Activated T-helper 1 cell treated with anti-CD3 and anti-CD28 coated beads, Interleukin-12 subunit alpha, Interleukin-12 subunit beta, Interleukin-2, Interleukin-4 antibody, amounts not matched to agents 30 ng/mL and 10 ng/mL and 1 ng/mL, durations not matched to agents 14 hours and 24 hours and 36 hours (primary cell): ENCODE data around the gene LRRC17. TPM values are rescaled to one million over a fixed set of nuclear protein-coding genes. Genes with fewer than 3 reads are reported as not detected.

Source experiments
- DNase-seq: peaks from one replicate; pipeline ENCODE4 v3.0.0; 2021; ENCODE audit warnings: low spot score
- H3K27ac Mint-ChIP-seq: one replicate; pipeline ENCODE4 v1.8.0; 2021; ENCODE audit warnings: mild to moderate bottlenecking, mixed read lengths
- H3K27me3 Mint-ChIP-seq: one replicate; pipeline ENCODE4 v1.8.0; 2022; ENCODE audit warnings: mild to moderate bottlenecking, moderate library complexity, mixed read lengths; ENCODE audit not compliant: insufficient read depth
- H3K36me3 Mint-ChIP-seq: one replicate; pipeline ENCODE4 v1.8.0; 2021; ENCODE audit warnings: low read depth, mixed read lengths
- H3K4me1 Mint-ChIP-seq: one replicate; pipeline ENCODE4 v1.8.0; 2021; ENCODE audit warnings: low read depth, mixed read lengths
- H3K4me3 Mint-ChIP-seq: one replicate; pipeline ENCODE4 v1.8.0; 2021; ENCODE audit warnings: mild to moderate bottlenecking, moderate library complexity, mixed read lengths
- H3K9me3 Mint-ChIP-seq: one replicate; pipeline ENCODE4 v1.8.0; 2021; ENCODE audit warnings: mixed read lengths
- intact Hi-C: fragments of 100-400 bp; cut with micrococcal nuclease; formaldehyde crosslinking; loops from one replicate; pipeline ENCODE4 v1.15.1; 2024
- total RNA-seq: library from RNA; stranded (reverse); gene quantifications from 2 replicates; pipeline ENCODE4 v1.2.3, GENCODE V29; 2022

Gene LRRC17
- total RNA-seq, 1 donor from 2014 or later = not detected

GRCh38 chr7:102988631-102989560 is 76.1 kb downstream of the LRRC17 start:
- H3K4me1 Mint-ChIP-seq = peaks cover 7% of the 10 kb centered on the region
- H3K4me3 Mint-ChIP-seq = no peak overlapping the region
- H3K36me3 Mint-ChIP-seq = no peaks in the 10 kb centered on the region
- no peaks in the 10 kb centered on the region for H3K27me3 Mint-ChIP-seq
- H3K27ac Mint-ChIP-seq = no peak overlapping the region
- H3K9me3 Mint-ChIP-seq = no peaks in the 10 kb centered on the region
- intact Hi-C loops = loop anchor here (1.0 kb wide), 1 partner anchor 43 kb away; no protein-coding TSS in a partner anchor
- no peak for DNase-seq

DNA sequence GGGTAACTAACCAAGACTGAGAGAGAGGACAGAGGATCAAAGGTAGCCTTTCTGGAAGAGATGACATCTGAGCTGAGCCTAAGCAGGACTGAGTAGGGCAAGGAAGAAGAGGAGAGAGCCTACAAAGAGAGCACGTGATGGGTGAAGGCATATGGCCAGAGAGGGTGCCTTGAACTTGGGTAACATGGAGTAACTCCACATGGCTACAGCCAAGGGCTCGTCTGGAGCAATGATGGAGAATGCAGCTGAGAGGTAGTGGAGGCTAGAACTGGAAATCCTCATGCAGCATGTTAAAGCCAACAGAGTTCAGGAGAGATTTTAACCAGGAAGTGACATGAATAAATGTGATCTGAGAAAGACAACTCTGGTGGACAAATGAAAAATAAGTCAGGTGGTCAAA is 77.8 kb downstream of the LRRC17 start:
- Mint-ChIP-seq H3K4me1 (peaks cover 7% of the 10 kb centered on the region), H3K9me3 (no peaks in the 10 kb centered on the region), H3K27me3 (no peaks in the 10 kb centered on the region), H3K4me3 (no peak overlapping the region), H3K27ac (no peak overlapping the region), H3K36me3 (no peaks in the 10 kb centered on the region)
- intact Hi-C loops = no loop called here
- DNase-seq = no peak

DNA sequence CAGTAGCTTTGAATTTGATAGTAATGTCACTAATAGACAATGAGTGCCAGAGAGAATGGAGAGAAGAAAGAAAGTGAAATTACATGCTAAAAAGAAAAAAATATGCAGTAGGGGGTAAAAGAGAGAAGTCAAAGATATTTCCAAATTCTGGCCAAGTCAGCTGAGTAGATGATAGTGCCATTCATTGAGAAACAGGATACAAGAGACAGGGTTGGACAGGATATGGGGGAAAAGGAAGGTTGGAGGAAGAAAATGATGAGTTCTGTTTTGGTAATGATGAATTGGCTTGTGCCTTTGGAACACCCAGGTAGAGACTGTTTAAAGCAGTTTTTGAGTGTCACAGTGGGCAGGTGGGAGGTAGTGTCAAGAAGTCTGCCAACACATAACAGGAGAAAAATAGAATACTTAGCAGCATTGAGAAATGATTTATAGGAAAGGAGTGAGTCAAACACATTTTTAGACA is 78.3 kb downstream of the LRRC17 start:
- H3K4me1 Mint-ChIP-seq = peaks cover 7% of the 10 kb centered on the region
- no peaks in the 10 kb centered on the region for H3K27me3 Mint-ChIP-seq
- no peaks in the 10 kb centered on the region for H3K9me3 Mint-ChIP-seq
- intact Hi-C loops = no loop called here
- no peaks in the 10 kb centered on the region for H3K36me3 Mint-ChIP-seq
- no peak overlapping the region for H3K27ac Mint-ChIP-seq
- H3K4me3 Mint-ChIP-seq = no peak overlapping the region
- DNase-seq = no peak

- H3K27ac Mint-ChIP-seq = no peak overlapping the region
These were observed 78.9 kb downstream of the LRRC17 start for GRCh38 chr7:102991540-102992214.

GRCh38 chr7:102992509-102992937 is 79.7 kb downstream of the LRRC17 start:
- no peak overlapping the region for H3K4me3 Mint-ChIP-seq
- no peaks in the 10 kb centered on the region for H3K36me3 Mint-ChIP-seq
- intact Hi-C loops = no loop called here
- no peak overlapping the region for H3K27ac Mint-ChIP-seq
- DNase-seq = no peak
- H3K27me3 Mint-ChIP-seq = peaks cover 2% of the 10 kb centered on the region
- H3K4me1 Mint-ChIP-seq = peaks cover 7% of the 10 kb centered on the region
- H3K9me3 Mint-ChIP-seq = no peaks in the 10 kb centered on the region

More at GRCh38 chr7:102991540-102992214, 78.9 kb downstream of the LRRC17 start:
- DNase-seq = no peak
- peaks cover 7% of the 10 kb centered on the region for H3K4me1 Mint-ChIP-seq
- no peaks in the 10 kb centered on the region for H3K27me3 Mint-ChIP-seq
- intact Hi-C loops = no loop called here
- no peaks in the 10 kb centered on the region for H3K36me3 Mint-ChIP-seq
- H3K9me3 Mint-ChIP-seq = no peaks in the 10 kb centered on the region
- no peak overlapping the region for H3K4me3 Mint-ChIP-seq

- DNase-seq = no peak
- H3K9me3 Mint-ChIP-seq = no peaks in the 10 kb centered on the region
- H3K27ac Mint-ChIP-seq = no peak overlapping the region
- intact Hi-C loops = no loop called here
- H3K36me3 Mint-ChIP-seq = no peaks in the 10 kb centered on the region
- H3K27me3 Mint-ChIP-seq = peaks cover 3% of the 10 kb centered on the region
- no peak overlapping the region for H3K4me3 Mint-ChIP-seq
- H3K4me1 Mint-ChIP-seq = peaks cover 7% of the 10 kb centered on the region
These were observed 80.3 kb downstream of the LRRC17 start for GRCh38 chr7:102992938-102993717.

DNA sequence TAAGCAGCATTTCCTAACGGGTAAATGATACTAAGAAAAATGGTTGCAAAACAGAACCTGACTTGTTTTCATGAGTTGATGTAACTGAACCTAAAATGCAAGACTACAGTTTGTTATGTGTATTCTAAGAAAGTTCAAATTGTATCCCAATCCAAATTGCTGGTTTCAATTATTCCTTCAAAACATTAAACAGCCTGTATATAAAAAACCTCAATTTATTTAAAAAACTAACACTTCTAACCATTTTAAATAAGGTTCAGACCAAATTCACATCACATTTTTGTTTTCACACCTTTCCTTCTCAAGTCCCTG is 80.9 kb downstream of the LRRC17 start:
- no peak overlapping the region for H3K27ac Mint-ChIP-seq
- intact Hi-C loops = no loop called here
- no peaks in the 10 kb centered on the region for H3K36me3 Mint-ChIP-seq
- DNase-seq = no peak
- peaks cover 7% of the 10 kb centered on the region for H3K4me1 Mint-ChIP-seq
- H3K9me3 Mint-ChIP-seq = no peaks in the 10 kb centered on the region
- H3K27me3 Mint-ChIP-seq = peaks cover 3% of the 10 kb centered on the region
- H3K4me3 Mint-ChIP-seq = no peak overlapping the region

DNA sequence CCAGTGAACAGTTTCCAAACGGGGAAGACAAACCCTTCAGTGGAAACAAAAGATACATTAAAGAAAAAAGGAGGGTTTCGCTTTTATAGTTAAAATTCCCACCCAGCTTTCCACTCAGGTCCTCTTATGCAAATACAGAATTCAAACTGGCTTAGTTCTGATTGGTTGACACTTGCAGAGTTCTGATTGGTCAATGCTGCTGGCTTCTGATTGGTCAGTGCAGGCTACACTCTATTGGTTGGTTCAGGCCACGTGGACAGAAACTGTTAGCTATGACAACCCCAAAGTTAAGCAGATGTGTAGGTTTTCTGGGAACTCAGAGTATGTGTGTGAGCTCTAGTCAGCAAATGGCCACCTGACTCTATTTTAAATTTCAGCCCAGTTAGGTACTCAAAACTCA is 81.8 kb downstream of the LRRC17 start:
- Mint-ChIP-seq H3K27ac (no peak overlapping the region), H3K9me3 (no peaks in the 10 kb centered on the region), H3K36me3 (no peaks in the 10 kb centered on the region), H3K4me3 (no peak overlapping the region), H3K27me3 (peaks cover 3% of the 10 kb centered on the region), H3K4me1 (peaks cover 7% of the 10 kb centered on the region)
- intact Hi-C loops = no loop called here
- no peak for DNase-seq

Other genes starting within 250 kb of the LRRC17 start
- 19.5 and 21.5 TPM in 2 replicates for gene POLR2J2, start 241.3 kb upstream of the LRRC17 start, total RNA-seq
- 9.1 and 10.7 TPM in 2 replicates for gene FAM185A, start 164.0 kb upstream of the LRRC17 start, total RNA-seq
- gene FBXL13, start 161.8 kb downstream of the LRRC17 start, total RNA-seq = 0.34 and 0.54 TPM in 2 replicates
- 49.6 and 51.8 TPM in 2 replicates for gene ARMC10, start 162.1 kb downstream of the LRRC17 start, total RNA-seq
- gene NAPEPLD, start 236.1 kb downstream of the LRRC17 start, total RNA-seq = 7.8 and 8.1 TPM in 2 replicates